DLD1 (cell line): ENCODE data around the gene CCT5.
"Not testable (repeated sequence)": the region's sequence is repeated elsewhere in the genome, so short reads cannot be mapped to it uniquely, and the experiment has no call there.

Experiments
- in situ Hi-C: cut with HindIII; loops from 2 replicates; pipeline ENCODE4 v1.10.0; 2017; ENCODE audit warnings: low sequenced_read_pairs

CCT5 gene

GRCh38 chr5:10275460-10275859 is 25.4 kb downstream of the CCT5 start:
- in situ Hi-C loops = no loop called here

- in situ Hi-C loops = no loop called here
Measured at GRCh38 chr5:10275991-10276390, 25.9 kb downstream of the CCT5 start.

GRCh38 chr5:10276691-10277090 is 26.6 kb downstream of the CCT5 start:
- in situ Hi-C loops = no loop called here

- in situ Hi-C loops = no loop called here
Measured at GRCh38 chr5:10277773-10278630, 27.9 kb downstream of the CCT5 start.

DNA sequence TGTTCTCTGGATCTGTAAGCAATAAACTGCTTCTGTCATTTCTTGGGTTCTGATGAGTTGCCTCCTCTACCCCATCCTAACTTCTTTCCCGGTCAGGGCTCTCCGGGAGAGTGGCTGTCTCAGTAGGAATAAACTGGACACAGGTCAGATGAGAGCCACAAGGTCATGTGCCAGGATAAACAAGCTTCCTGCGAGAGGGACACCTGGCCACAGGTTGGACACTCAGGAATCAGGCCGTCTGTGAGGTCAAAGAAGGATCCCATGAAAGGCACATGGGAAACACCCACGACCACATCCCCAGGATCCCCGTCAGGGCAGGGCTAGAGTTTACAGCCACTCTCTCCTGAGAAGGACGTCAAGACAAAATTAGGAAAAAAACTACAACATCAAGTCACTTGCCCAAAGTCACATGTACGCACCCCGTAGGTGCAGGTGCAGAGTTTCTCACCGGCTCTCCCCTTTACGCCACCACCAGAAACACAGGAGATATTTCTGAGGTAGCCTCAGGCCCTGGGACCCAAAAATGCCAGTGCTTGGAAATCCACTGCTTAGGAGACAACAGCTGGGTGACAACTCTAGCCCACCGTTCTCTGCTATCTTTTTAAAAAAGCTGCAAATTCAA is 28.7 kb downstream of the CCT5 start:
- in situ Hi-C loops = no loop called here

DNA sequence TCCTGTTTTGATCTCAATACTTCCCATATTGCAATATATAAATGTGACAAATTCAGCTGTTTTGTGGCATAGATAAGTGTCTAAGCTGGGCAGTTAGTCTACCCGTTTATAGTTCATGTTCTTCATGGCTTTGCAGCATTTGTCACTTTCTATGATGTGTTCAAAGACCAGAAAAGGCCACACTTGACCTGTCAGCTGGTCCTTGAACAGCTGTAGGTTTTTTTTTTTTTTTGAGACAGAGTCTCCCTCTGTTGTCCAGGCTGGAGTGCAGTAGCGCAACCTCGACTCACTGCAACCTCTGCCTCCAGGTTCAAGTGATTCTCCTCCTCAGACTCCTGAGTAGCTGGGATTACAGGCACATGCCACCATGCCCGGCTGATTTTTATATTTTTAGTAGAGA is 29.2 kb downstream of the CCT5 start:
- in situ Hi-C loops = no loop called here

DNA sequence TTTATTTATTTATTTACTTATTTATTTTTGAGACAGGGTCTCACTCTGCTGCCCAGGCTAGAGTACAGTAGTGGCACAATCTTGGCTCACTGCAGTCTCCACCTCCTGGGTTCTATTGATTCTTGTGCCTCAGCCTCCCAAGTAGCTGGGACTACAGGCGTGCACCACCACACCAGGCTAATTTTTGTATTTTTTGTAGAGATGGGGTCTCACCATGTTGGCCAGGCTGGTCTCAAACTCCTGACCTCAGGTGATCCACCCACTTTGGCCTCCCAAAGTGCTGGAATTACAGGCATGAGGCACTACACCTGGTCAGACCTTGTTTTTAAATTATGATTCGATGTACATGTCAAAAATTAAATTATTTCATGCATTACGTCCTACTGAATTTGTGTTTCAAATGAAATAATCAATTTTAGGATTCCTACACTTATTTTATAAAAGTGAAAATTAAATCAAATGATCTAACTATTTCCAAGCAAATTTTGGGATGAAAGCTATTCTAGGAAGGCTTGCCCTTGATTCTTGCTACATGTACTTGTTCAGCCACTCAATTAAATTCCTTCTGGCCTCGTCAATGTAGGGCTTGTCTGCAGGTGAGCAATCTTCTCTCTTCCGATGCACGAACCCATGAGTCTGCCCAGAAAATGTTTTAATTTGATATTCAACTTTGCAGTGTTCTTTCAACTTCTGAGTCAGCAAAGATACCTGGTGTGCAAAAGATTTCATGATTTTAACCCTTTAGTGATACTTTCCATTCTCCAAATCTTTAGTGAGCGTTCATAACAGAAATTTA is 30.0 kb downstream of the CCT5 start:
- in situ Hi-C loops = no loop called here

- in situ Hi-C loops = no loop called here
Measured at GRCh38 chr5:10283927-10284635, 34.0 kb downstream of the CCT5 start.

DNA sequence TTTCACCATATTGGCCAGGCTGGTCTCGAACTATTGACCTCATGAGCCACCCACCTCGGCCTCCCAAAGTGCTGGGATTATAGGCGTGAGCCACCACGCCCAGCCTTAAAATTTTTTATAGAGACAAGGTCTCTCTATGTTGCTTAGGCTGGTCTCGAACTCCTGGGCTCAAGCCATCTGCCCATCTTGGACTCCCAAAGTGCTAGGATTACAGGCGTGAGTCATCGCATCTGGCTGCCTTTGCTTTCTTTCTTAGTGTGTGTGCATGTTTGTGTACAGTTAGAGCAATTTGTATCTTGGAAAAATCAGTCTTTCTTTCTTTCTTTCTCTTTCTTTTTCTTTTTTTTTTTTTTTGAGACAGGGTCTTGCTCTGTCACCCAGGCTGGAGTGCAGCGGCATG is 35.3 kb downstream of the CCT5 start:
- in situ Hi-C loops = not testable (repeated sequence)

DNA sequence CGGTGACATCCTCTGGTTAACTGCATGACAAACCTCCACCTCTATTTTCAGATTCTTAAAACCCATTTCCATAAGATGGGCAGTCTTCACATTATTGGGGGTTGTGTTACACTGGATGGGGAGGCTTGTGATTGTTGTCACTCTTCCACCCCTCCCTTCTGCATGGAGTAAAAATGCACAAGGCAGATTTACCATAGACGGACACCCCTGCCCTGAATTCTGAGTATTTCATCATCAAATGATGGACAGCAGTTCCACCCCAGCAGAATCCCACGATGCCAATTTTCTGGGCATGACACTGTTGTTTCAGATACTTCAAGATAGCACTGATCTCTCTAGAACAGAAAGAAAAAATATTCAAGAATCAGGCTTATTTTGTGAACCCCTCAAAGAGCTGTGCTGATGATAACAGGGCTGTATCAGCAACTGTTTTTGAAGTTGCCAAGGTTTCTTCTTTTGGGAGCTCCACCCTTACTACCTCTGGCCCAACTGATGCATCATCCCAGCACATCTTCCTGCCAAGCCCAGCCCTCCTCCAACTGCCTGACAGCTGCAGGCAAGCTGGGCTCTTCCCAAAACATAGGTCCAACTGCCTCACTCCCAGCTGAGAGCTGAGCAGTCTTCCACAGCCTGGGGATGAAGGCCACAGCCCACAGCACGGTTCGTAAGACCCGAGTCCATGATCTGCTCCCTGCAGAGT is 36.2 kb downstream of the CCT5 start:
- in situ Hi-C loops = no loop called here

- in situ Hi-C loops = no loop called here
Measured at GRCh38 chr5:10286862-10287227, 36.8 kb downstream of the CCT5 start.

- in situ Hi-C loops = no loop called here
Measured at GRCh38 chr5:10288592-10289219, 38.6 kb downstream of the CCT5 start.

- in situ Hi-C loops = no loop called here
Measured at GRCh38 chr5:10289353-10289752, 39.3 kb downstream of the CCT5 start.

DNA sequence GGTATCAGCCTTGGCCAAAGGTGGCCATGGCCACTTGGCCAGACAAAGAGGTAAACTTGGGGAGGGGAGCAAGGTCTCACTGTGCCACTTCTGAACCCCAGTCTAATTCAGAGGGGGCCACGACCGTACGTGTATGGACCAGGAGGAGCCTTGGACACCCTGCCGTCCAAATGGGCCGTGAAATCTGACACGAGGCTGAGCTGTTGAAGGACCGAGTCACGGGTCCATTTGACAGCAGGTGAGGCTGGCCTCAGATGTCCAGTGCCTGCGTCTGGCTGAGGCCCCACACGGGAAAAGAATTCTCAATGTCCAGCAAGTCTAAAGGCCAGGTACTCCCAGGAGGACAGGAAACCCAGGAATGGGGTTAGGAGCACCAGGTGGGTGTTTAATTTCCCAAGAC is 39.9 kb downstream of the CCT5 start:
- in situ Hi-C loops = no loop called here

- in situ Hi-C loops = no loop called here
Measured at GRCh38 chr5:10290438-10290837, 40.4 kb downstream of the CCT5 start.

DNA sequence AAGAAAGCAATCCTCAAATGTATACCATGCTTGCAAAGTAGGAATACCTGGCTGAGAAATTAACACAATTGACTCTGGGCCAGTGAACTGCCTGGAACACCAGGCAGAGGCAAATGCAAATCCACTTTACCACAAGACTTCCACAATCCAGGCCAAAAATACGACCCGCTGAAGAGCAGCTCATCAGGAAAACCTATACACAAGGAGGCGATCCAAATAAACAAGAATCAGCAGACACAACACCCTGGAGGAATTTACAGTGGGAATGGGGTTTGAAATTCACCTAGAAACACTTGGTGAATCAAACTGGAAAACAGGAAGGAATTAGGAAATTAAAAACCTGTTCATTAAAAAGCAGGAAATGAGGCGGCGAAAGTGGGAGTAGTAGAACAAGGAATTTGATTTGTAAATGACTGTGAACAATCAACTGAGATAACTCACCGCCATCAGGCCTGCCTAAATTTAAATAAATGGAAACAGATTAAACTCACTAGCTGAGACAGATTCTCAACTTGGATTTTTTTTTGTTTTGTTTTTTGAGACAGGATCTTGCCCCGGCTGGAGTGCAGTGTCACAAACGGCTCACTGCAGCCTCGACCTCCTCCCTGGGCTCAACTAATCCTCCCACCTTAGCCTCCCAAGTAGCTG is 41.7 kb downstream of the CCT5 start:
- in situ Hi-C loops = no loop called here

DNA sequence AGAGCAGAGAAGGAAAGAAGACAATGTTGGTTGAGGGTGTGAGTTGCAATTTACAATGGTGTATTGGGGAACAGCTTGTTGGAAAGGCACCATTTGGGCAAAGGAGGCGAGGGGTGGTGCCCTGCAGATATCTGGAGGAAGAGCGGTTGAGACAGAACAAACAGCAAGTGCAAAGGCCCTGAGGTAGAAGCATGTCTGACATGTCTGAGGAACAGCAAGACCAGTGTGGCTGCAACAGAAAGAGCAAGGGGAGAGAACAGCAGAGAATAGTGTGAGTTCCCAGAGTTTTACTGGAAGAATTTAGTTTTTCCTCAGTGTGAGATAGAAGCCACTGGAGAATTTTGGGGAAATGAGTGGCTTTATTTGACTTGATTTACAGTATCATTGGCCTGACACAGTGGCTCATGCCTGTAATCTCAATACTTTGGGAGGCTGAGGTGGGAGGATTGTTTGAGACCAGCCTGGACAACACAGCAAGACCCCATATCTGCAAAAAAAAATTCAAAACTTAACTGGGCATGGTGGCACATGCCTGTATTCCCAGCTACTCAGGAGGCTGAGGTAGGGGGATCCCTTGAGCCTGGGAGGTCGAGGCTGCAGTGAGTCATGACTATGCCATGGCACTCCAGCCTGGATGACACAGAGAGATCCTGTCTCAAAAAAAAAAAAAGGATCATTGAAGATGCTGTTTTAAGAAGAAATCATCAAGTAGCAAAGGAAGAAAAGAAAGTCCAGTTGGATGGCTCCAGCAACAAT is 44.0 kb downstream of the CCT5 start:
- in situ Hi-C loops = no loop called here

GRCh38 chr5:10295619-10296326 is 45.7 kb downstream of the CCT5 start:
- in situ Hi-C loops = no loop called here
